HG02973 (cell line): Measurements from ENCODE around the gene ARHGAP31.
A peak's percentile ranks its signal among the peaks of the same experiment; 100 is the strongest.

ENCODE experiments used
- ATAC-seq: cut with Tn5 transposase; IDR thresholded peaks from one replicate; pipeline ENCODE4 v1.9.1; 2021; ENCODE audit warnings: moderate library complexity; ENCODE audit not compliant: unreplicated experiment

ARHGAP31 gene

GRCh38 chr3:119376758-119377157, 82.6 kb downstream of the ARHGAP31 start:
- no peak for ATAC-seq

- no peak for ATAC-seq
These were observed 84.1 kb downstream of the ARHGAP31 start for GRCh38 chr3:119378259-119378803.

GRCh38 chr3:119380697-119381096, 86.5 kb downstream of the ARHGAP31 start:
- no peak for ATAC-seq

GRCh38 chr3:119382134-119382533, 88.0 kb downstream of the ARHGAP31 start:
- no peak for ATAC-seq

- ATAC-seq = no peak
These were observed 94.4 kb downstream of the ARHGAP31 start for GRCh38 chr3:119388577-119388976.

- ATAC-seq = peak; percentile 68
These were observed 101.8 kb downstream of the ARHGAP31 start for GRCh38 chr3:119395923-119396358.

- ATAC-seq = no peak
These were observed 102.7 kb downstream of the ARHGAP31 start for GRCh38 chr3:119396870-119397269.

- ATAC-seq = no peak
These were observed 106.3 kb downstream of the ARHGAP31 start for GRCh38 chr3:119400466-119400865.

- ATAC-seq = peak; percentile 45
These were observed 106.9 kb downstream of the ARHGAP31 start for GRCh38 chr3:119401069-119401468.

GRCh38 chr3:119401503-119402440, 107.6 kb downstream of the ARHGAP31 start:
- peak; percentile 66 for ATAC-seq

- ATAC-seq = no peak
These were observed 108.6 kb downstream of the ARHGAP31 start for GRCh38 chr3:119402791-119403190.

- no peak for ATAC-seq
These were observed 109.0 kb downstream of the ARHGAP31 start for GRCh38 chr3:119403201-119403600.

- no peak for ATAC-seq
These were observed 111.1 kb downstream of the ARHGAP31 start for GRCh38 chr3:119405315-119405714.

GRCh38 chr3:119408243-119408950, 114.2 kb downstream of the ARHGAP31 start:
- ATAC-seq = no peak

GRCh38 chr3:119409844-119410243, 115.7 kb downstream of the ARHGAP31 start:
- no peak for ATAC-seq

GRCh38 chr3:119413603-119414280, 119.6 kb downstream of the ARHGAP31 start:
- no peak for ATAC-seq

GRCh38 chr3:119416873-119417272, 122.7 kb downstream of the ARHGAP31 start:
- no peak for ATAC-seq

- no peak for ATAC-seq
These were observed 123.8 kb downstream of the ARHGAP31 start for GRCh38 chr3:119417771-119418512.

GRCh38 chr3:119418641-119419040, 124.5 kb downstream of the ARHGAP31 start:
- ATAC-seq = no peak

- no peak for ATAC-seq
These were observed 126.0 kb downstream of the ARHGAP31 start for GRCh38 chr3:119420196-119420595.
